ENCODE measurements around the gene ZNF330. TPM values are rescaled to one million over a fixed set of nuclear protein-coding genes. Genes with fewer than 3 reads are reported as not detected.
"Not testable (repeated sequence)": the region's sequence is repeated elsewhere in the genome, so short reads cannot be mapped to it uniquely, and the experiment has no call there.

The ZNF330 gene
- total RNA-seq, 1 donor from 2014 or later = 16.0 TPM

- intact Hi-C loops (cut with DNase I) = no loop called here
These were observed 4.5 kb upstream of the ZNF330 start for GRCh38 chr4:141216002-141216761.

GRCh38 chr4:141220271-141220670 is 424 bp upstream of the ZNF330 start:
- DNase-seq (ENCODE audit: extremely low spot score in 2 of 2) = no peak
- Histone ChIP-seq H3K4me3 (peak overlapping the region; percentile 84 to 100), H3K27ac (peak overlapping the region; percentile 96), H3K36me3 (peaks cover 0 to 15% of the 10 kb centered on the region in 2 donors), H3K4me1 (peaks cover 22% of the 10 kb centered on the region), H3K9me3 (no peaks in the 10 kb centered on the region), H3K27me3 (no peaks in the 10 kb centered on the region)
- TF ChIP-seq POLR2AphosphoS5 (IDR thresholded peaks at IDR 0.05; ENCODE audit: insufficient read depth in 1 of 2, low read depth in 1 of 2) (no peak), CTCF (IDR thresholded peaks at IDR 0.05) (no peak), POLR2A (IDR thresholded peaks at IDR 0.05) (no peak)
- intact Hi-C loops (cut with DNase I) = no loop called here

More at GRCh38 chr4:141216002-141216761, 4.5 kb upstream of the ZNF330 start:
- H3K36me3 ChIP-seq = no peaks in the 10 kb centered on the region
- no peaks in the 10 kb centered on the region for H3K27me3 ChIP-seq
- no peak overlapping the region for H3K4me3 ChIP-seq
- no peaks in the 10 kb centered on the region for H3K4me1 ChIP-seq
- TF ChIP-seq POLR2AphosphoS5 (IDR thresholded peaks at IDR 0.05; ENCODE audit: insufficient read depth in 1 of 2, low read depth in 1 of 2) (no peak), POLR2A (IDR thresholded peaks at IDR 0.05) (no peak), CTCF (IDR thresholded peaks at IDR 0.05) (no peak)
- H3K27ac ChIP-seq = no peak overlapping the region
- DNase-seq (ENCODE audit: extremely low spot score in 2 of 2) = no peak
- H3K9me3 ChIP-seq = no peaks in the 10 kb centered on the region

DNA sequence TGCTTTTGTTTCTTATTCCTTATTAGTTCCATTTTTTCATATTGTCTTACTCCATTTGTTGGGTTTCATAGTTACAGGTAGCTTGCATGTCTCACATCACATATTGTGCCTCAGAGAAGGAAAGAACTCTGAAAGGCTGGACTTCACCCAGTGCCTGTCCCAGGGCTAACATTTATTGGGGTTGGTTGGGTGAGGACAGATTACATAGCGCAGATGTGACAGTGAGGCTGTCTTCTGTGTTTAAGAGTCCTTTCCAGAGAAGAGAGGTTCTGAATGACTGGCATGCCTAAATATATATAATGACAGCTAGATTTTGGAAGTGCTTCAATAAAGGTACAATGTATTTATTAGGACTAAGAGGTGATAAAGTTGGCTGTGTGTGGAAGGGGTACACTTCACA is 2.7 kb downstream of the ZNF330 start:
- intact Hi-C loops (cut with DNase I) = no loop called here
- TF ChIP-seq POLR2A (IDR thresholded peaks at IDR 0.05) = no peak
- H3K27me3 ChIP-seq = no peaks in the 10 kb centered on the region
- H3K4me1 ChIP-seq = peaks cover 22% of the 10 kb centered on the region
- no peaks in the 10 kb centered on the region for H3K9me3 ChIP-seq
- peaks cover 0 to 31% of the 10 kb centered on the region in 2 donors for H3K36me3 ChIP-seq
- no peak for DNase-seq (ENCODE audit: extremely low spot score in 2 of 2)
- H3K4me3 ChIP-seq = no peak overlapping the region
- no peak overlapping the region for H3K27ac ChIP-seq

- H3K27ac ChIP-seq; intact Hi-C loops (cut with DNase I); H3K9me3 ChIP-seq; H3K27me3 ChIP-seq; H3K4me3 ChIP-seq; DNase-seq (ENCODE audit: extremely low spot score in 2 of 2): not testable (repeated sequence)
- peaks cover 0 to 61% of the 10 kb centered on the region in 2 donors for H3K36me3 ChIP-seq
- H3K4me1 ChIP-seq = peaks cover 14% of the 10 kb centered on the region
These were observed 6.6 kb downstream of the ZNF330 start for GRCh38 chr4:141227280-141227679.

DNA sequence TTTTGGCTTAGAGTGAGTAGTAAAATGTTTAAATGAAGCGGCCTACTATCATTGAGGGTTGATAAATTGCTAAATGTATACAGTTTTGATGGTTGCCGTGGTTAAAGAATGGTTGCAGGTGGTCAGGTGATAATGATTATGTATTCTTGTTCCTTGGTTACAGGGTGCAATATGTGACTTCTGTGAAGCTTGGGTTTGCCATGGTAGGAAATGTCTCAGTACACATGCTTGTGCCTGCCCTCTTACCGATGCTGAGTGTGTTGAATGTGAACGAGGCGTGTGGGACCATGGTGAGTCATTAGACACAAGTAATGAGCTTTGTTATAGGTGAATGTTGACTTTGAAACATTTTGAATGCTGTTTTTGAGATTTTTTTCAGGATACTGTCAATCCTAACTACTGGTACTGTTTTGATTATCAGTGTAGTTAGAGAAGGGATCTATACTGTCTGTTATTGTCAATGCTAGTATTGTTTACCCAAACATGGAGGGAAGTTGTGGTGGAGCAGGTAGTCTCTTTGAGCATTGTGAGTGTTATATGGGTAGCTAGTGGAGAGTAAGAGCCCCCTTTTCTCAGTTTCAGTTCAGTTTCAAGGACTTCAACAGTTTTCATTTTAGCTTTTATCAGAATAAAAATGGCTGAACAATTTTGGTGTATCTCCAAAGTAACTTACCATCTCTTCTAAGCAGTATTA is 8.9 kb downstream of the ZNF330 start:
- no peak for TF ChIP-seq POLR2AphosphoS5 (IDR thresholded peaks at IDR 0.05; ENCODE audit: insufficient read depth in 1 of 2, low read depth in 1 of 2)
- TF ChIP-seq POLR2A (IDR thresholded peaks at IDR 0.05) = no peak
- H3K27me3 ChIP-seq = no peaks in the 10 kb centered on the region
- peaks cover 0 to 69% of the 10 kb centered on the region in 2 donors for H3K36me3 ChIP-seq
- H3K9me3 ChIP-seq = no peaks in the 10 kb centered on the region
- no peak overlapping the region for H3K4me3 ChIP-seq
- H3K27ac ChIP-seq = no peak overlapping the region
- no peak for DNase-seq (ENCODE audit: extremely low spot score in 2 of 2)
- H3K4me1 ChIP-seq = no peaks in the 10 kb centered on the region
- intact Hi-C loops (cut with DNase I) = no loop called here

GRCh38 chr4:141233673-141234072 is 13.0 kb downstream of the ZNF330 start:
- Histone ChIP-seq H3K4me3 (no peak overlapping the region), H3K4me1 (no peaks in the 10 kb centered on the region), H3K27ac (no peak overlapping the region), H3K27me3 (no peaks in the 10 kb centered on the region), H3K9me3 (no peaks in the 10 kb centered on the region), H3K36me3 (peaks cover 0 to 55% of the 10 kb centered on the region in 2 donors)
- TF ChIP-seq POLR2A (IDR thresholded peaks at IDR 0.05) (no peak), CTCF (IDR thresholded peaks at IDR 0.05) (no peak), POLR2AphosphoS5 (IDR thresholded peaks at IDR 0.05; ENCODE audit: insufficient read depth in 1 of 2, low read depth in 1 of 2) (no peak)
- DNase-seq (ENCODE audit: extremely low spot score in 2 of 2) = no peak
- intact Hi-C loops (cut with DNase I) = no loop called here

All from vagina (tissue), 2 donors.